Lower lobe of right lung (tissue), 2 donors: ENCODE measurements around the gene TRPM2. TPM values are rescaled to one million over a fixed set of nuclear protein-coding genes. Genes with fewer than 3 reads are reported as not detected.

ENCODE experiments used
- ATAC-seq, 2 donors: fragments of 200-7000 bp; cut with Tn5 transposase; one replicate each; pipeline ENCODE4 v1.9.1; 2020 to 2022; ENCODE audit warnings: mild to moderate bottlenecking in 2 of 2, moderate library complexity in 2 of 2
- DNase-seq: peaks from one replicate; pipeline ENCODE4 v3.0.0-alpha.2; 2020
- H3K27ac ChIP-seq: fragments of 200-600 bp; one replicate; pipeline ENCODE4 v1.8.0; 2022
- H3K27me3 ChIP-seq: fragments of 200-600 bp; one replicate; pipeline ENCODE4 v1.8.0; 2022; ENCODE audit warnings: low read depth
- H3K36me3 ChIP-seq: fragments of 200-600 bp; one replicate; pipeline ENCODE4 v1.8.0; 2022; ENCODE audit warnings: mild to moderate bottlenecking
- H3K4me1 ChIP-seq: fragments of 200-600 bp; one replicate; pipeline ENCODE4 v1.8.0; 2022
- H3K4me3 ChIP-seq: fragments of 200-600 bp; one replicate; pipeline ENCODE4 v1.8.0; 2022; ENCODE audit warnings: mild to moderate bottlenecking
- H3K9me3 ChIP-seq: fragments of 200-600 bp; one replicate; pipeline ENCODE4 v1.8.0; 2022
- CTCF ChIP-seq: fragments of 200-600 bp; IDR thresholded peaks from one replicate; pipeline ENCODE4 v1.8.0; 2022; ENCODE audit warnings: antibody characterized with exemption, mild to moderate bottlenecking
- intact Hi-C: fragments of 100-400 bp; cut with DNase I; formaldehyde crosslinking; loops from one replicate; pipeline ENCODE4 v1.11.0; 2022
- total RNA-seq: library from RNA; stranded (reverse); fragmentation: NEBNext Ultra II Directional; extraction: Animal tissue kit (Norgen Biotek cat#: 25700); gene quantifications from one replicate; pipeline ENCODE4 v1.2.1, GENCODE V29; 2021
- donor health status: DM: no; HTN: yes; CAD: no; lungs with severe emphysema.

Gene TRPM2
- total RNA-seq, 1 donor from 2014 or later = 17.9 TPM

GRCh38 chr21:44326716-44327602, 26.5 kb upstream of the TRPM2 start:
- no peaks in the 10 kb centered on the region for H3K4me1 ChIP-seq
- TF ChIP-seq CTCF = no peak
- DNase-seq (no peak), ATAC-seq (peak in 1 of 2 donors; percentile 2)
- no peaks in the 10 kb centered on the region for H3K27me3 ChIP-seq
- H3K4me3 ChIP-seq = no peak overlapping the region
- peaks cover 72% of the 10 kb centered on the region for H3K36me3 ChIP-seq
- intact Hi-C loops = no loop called here
- H3K9me3 ChIP-seq = no peaks in the 10 kb centered on the region
- H3K27ac ChIP-seq = no peak overlapping the region

- no peak for ATAC-seq
- peaks cover 72% of the 10 kb centered on the region for H3K36me3 ChIP-seq
- no peaks in the 10 kb centered on the region for H3K4me1 ChIP-seq
- no peak for TF ChIP-seq CTCF
- no peak overlapping the region for H3K27ac ChIP-seq
- no peaks in the 10 kb centered on the region for H3K27me3 ChIP-seq
- no peaks in the 10 kb centered on the region for H3K9me3 ChIP-seq
- intact Hi-C loops = no loop called here
- DNase-seq = no peak
- no peak overlapping the region for H3K4me3 ChIP-seq
These were observed 25.8 kb upstream of the TRPM2 start for GRCh38 chr21:44327603-44327974.

- DNase-seq (no peak), ATAC-seq (no peak)
- Histone ChIP-seq H3K4me3 (no peak overlapping the region), H3K4me1 (no peaks in the 10 kb centered on the region), H3K36me3 (peaks cover 68% of the 10 kb centered on the region), H3K27ac (no peak overlapping the region), H3K9me3 (no peaks in the 10 kb centered on the region), H3K27me3 (no peaks in the 10 kb centered on the region)
- no peak for TF ChIP-seq CTCF
- intact Hi-C loops = no loop called here
These were observed 25.1 kb upstream of the TRPM2 start for GRCh38 chr21:44328242-44328895.

GRCh38 chr21:44329086-44329889, 24.1 kb upstream of the TRPM2 start:
- H3K27me3 ChIP-seq = no peaks in the 10 kb centered on the region
- no peaks in the 10 kb centered on the region for H3K4me1 ChIP-seq
- DNase-seq (no peak), ATAC-seq (no peak)
- intact Hi-C loops = no loop called here
- no peak for TF ChIP-seq CTCF
- H3K9me3 ChIP-seq = no peaks in the 10 kb centered on the region
- H3K27ac ChIP-seq = no peak overlapping the region
- H3K4me3 ChIP-seq = no peak overlapping the region
- peaks cover 59% of the 10 kb centered on the region for H3K36me3 ChIP-seq

GRCh38 chr21:44329971-44330681, 23.3 kb upstream of the TRPM2 start:
- ATAC-seq = no peak
- peaks cover 55% of the 10 kb centered on the region for H3K36me3 ChIP-seq

More at GRCh38 chr21:44329971-44330681, 23.3 kb upstream of the TRPM2 start:
- no peaks in the 10 kb centered on the region for H3K9me3 ChIP-seq
- TF ChIP-seq CTCF = no peak
- H3K4me3 ChIP-seq = no peak overlapping the region
- DNase-seq = no peak
- H3K4me1 ChIP-seq = no peaks in the 10 kb centered on the region
- intact Hi-C loops = no loop called here
- no peaks in the 10 kb centered on the region for H3K27me3 ChIP-seq
- H3K27ac ChIP-seq = no peak overlapping the region
